ENCODE results near the gene NISCH.

The NISCH gene

GRCh38 chr3:52471371-52472238 is 16.2 kb downstream of the NISCH start:
- DNase-seq (ENCODE audit: low read depth in 3 of 3, low spot score in 1 of 3): no peak

- DNase-seq (ENCODE audit: low read depth in 3 of 3, low spot score in 1 of 3): no peak
These were observed 17.0 kb downstream of the NISCH start for GRCh38 chr3:52472239-52473000.

- DNase-seq (ENCODE audit: low read depth in 3 of 3, low spot score in 1 of 3): no peak
These were observed 17.6 kb downstream of the NISCH start for GRCh38 chr3:52473026-52473425.

GRCh38 chr3:52477076-52477795 is 21.8 kb downstream of the NISCH start:
- DNase-seq (ENCODE audit: low read depth in 3 of 3, low spot score in 1 of 3): no peak

GRCh38 chr3:52477796-52478095 is 22.3 kb downstream of the NISCH start:
- no peak for DNase-seq (ENCODE audit: low read depth in 3 of 3, low spot score in 1 of 3)

- no peak for DNase-seq (ENCODE audit: low read depth in 3 of 3, low spot score in 1 of 3)
These were observed 23.9 kb downstream of the NISCH start for GRCh38 chr3:52479037-52479876.

GRCh38 chr3:52479877-52480575 is 24.6 kb downstream of the NISCH start:
- DNase-seq (ENCODE audit: low read depth in 3 of 3, low spot score in 1 of 3): no peak

GRCh38 chr3:52480768-52481715 is 25.6 kb downstream of the NISCH start:
- no peak for DNase-seq (ENCODE audit: low read depth in 3 of 3, low spot score in 1 of 3)

GRCh38 chr3:52481819-52482521 is 26.6 kb downstream of the NISCH start:
- no peak for DNase-seq (ENCODE audit: low read depth in 3 of 3, low spot score in 1 of 3)

GRCh38 chr3:52483081-52483480 is 27.7 kb downstream of the NISCH start:
- DNase-seq (ENCODE audit: low read depth in 3 of 3, low spot score in 1 of 3): no peak

- no peak for DNase-seq (ENCODE audit: low read depth in 3 of 3, low spot score in 1 of 3)
These were observed 28.4 kb downstream of the NISCH start for GRCh38 chr3:52483577-52484381.

GRCh38 chr3:52484680-52485461 is 29.5 kb downstream of the NISCH start:
- DNase-seq (ENCODE audit: low read depth in 3 of 3, low spot score in 1 of 3): no peak

- no peak for DNase-seq (ENCODE audit: low read depth in 3 of 3, low spot score in 1 of 3)
These were observed 31.8 kb downstream of the NISCH start for GRCh38 chr3:52487050-52487787.

GRCh38 chr3:52487788-52488691 is 32.6 kb downstream of the NISCH start:
- DNase-seq (ENCODE audit: low read depth in 3 of 3, low spot score in 1 of 3): no peak

GRCh38 chr3:52488746-52489145 is 33.3 kb downstream of the NISCH start:
- DNase-seq (ENCODE audit: low read depth in 3 of 3, low spot score in 1 of 3): no peak
